NOMO-1 (cell line): ENCODE data around the gene PIAS4.
A peak's percentile ranks its signal among the peaks of the same experiment; 100 is the strongest.

Source experiments
- DNase-seq, 2 experiments: peaks; one replicate each; lab custom pipeline; 2025; ENCODE audit not compliant: unreplicated experiment in 2 of 2; lab: John Stamatoyannopoulos, UW

The PIAS4 gene

DNA sequence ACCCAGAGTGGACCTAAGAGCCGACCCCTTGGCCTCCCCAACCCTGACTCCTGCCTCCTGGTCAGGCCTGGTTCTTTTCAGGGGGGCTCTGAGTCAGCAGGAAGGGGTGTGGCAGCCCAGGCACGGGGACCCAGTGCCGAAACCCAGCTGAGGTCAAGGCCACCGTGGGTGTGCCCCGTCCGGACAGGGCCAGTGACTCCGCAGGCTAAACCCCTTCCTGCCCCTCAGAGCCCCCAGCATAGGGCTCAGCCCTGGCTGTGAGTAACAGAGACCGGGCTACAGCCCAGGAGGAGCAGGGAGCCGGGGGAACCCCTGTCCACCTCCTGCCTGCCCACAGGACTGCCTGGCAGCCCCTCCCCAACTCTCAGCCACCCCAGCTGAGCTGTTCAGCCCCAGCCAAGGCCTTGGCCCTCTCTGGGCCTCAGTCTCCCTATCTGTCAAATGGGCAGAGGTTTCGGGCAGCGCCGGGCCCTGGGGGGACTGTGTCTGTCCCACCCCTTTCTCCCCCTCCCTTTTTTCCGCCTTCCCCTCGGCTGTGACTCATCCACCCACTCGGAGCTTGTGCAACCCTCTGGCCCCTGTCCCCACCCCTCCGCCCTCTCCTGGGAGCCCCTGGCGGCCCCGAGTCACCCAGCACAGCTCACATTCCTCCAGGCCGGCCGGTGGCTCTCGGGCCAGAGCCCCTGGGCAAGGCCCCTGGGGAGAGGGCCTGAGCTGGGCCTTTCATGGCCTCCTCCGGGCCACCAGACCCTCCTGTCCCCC is 50.6 kb downstream of the PIAS4 start:
- DNase-seq: peak; percentile 74 to 89

DNA sequence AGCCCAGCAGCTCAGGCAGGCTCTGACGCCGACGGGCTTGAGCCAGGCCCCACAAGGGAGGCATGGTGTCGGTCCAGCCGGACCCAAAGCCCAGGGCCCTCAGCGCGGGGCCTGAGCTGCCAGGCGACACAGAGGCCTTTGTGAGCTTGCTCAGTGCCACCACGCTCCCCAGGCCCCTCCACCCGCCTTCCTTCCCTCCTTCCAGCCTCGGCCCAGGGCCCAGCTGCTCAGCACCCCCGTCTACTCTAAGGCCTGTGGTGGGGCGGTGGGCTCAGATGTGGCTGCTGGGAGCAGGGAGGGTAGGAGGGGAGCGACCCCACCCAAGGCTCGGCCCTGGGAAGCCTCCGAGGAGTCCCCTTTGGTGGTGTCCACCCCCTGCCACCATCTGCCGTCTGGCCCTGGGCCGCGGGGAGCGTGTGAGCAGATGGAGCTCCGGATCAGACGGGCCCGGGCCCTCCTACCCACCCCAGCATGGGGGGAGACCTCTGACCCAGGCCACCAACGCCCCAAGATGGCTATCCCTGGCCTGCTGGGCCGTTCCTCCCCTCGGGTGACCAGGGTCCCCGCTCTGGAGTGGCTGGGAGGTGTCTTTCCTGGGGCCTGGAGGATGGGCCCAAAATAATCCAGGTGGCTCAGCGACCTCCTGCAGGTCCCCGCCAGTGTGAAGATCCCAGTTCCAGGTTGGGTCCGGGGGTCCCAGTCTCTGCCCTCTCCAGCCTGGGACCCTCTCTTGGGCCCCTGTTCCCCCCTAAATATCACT is 51.3 kb downstream of the PIAS4 start:
- DNase-seq: no peak

DNA sequence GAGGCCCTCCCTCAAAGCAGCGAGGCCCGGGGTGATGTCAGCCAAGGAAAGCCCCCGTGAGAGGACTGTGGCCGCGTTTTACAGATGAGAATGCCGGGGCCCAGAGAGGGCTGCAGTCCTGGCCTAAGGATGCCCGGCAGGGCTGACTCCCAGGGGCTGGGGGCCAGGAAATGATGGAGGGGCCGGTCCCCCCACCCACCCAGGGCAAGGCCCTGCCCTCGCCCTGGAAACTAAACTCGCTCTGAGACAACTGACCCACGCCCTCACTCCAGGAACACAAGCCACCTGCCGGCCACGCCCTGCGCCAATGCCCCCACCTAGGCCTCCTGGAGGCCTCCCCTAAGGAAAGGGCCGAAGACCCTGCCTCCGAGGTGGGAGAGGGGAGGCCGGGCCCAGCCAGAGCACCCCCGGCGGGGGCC is 51.9 kb downstream of the PIAS4 start:
- DNase-seq: peak in 1 of 2 experiments; percentile 71

GRCh38 chr19:4059891-4060620 is 52.5 kb downstream of the PIAS4 start:
- peak; percentile 48 to 71 for DNase-seq

DNA sequence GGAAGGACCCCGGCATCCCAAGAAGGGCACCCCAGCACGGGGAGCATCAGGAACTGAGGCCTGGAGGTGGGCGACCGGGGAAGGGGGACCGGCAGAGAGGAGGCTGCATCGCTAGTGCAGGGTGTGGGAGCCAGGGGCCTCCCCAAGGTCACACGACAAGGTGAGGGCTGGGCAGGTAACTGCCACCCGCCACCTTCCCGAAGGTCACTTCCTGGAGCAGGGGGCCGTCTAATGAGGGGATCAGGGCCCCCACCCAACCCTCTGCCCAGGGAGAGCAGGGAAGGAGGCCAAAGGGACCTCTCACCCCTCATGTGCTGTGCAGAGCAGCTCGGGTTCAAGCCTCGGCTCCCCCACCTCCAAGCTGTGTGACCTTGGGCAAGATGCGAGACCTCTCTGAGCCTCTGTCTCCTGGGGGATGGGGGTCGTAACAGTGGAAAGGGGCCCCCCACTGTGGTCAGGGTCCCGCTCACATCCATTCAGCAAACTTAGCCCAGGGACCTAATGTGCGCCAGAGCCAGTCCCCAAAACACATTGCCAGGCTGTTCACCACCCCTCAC is 53.2 kb downstream of the PIAS4 start:
- no peak for DNase-seq

DNA sequence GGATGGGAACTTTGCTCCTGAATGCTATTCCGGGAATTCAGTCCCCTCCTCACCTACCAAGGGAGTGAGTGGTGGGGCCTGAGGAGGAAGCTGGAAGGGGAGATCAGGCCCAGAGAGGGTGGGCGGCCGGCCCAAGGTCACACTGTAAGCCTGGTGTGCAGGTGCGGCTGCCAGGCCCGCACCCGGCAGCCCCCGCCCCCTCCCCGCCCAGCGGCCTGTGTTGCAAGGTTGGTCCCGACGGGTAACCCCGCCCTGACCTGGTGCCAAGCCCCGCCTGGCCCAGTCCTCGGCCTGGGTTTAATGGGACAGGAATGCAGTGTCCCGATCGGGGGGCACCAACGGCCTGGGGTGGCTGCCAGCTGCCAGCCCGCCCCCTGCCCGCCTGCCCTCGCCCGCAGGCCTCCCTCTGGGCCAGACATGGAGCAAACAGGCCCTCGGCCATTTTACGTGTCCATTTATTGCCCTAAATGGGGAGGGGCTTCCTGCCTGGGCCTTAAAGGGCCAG is 53.7 kb downstream of the PIAS4 start:
- peak; percentile 80 to 81 for DNase-seq

- no peak for DNase-seq
These were observed 54.3 kb downstream of the PIAS4 start for GRCh38 chr19:4061683-4062418.

GRCh38 chr19:4062419-4063368 is 55.2 kb downstream of the PIAS4 start:
- DNase-seq: no peak

- DNase-seq: no peak
These were observed 56.0 kb downstream of the PIAS4 start for GRCh38 chr19:4063369-4064148.

- DNase-seq: no peak
These were observed 56.6 kb downstream of the PIAS4 start for GRCh38 chr19:4064149-4064495.

- DNase-seq: peak; percentile 6 to 40
These were observed 57.1 kb downstream of the PIAS4 start for GRCh38 chr19:4064496-4065260.

DNA sequence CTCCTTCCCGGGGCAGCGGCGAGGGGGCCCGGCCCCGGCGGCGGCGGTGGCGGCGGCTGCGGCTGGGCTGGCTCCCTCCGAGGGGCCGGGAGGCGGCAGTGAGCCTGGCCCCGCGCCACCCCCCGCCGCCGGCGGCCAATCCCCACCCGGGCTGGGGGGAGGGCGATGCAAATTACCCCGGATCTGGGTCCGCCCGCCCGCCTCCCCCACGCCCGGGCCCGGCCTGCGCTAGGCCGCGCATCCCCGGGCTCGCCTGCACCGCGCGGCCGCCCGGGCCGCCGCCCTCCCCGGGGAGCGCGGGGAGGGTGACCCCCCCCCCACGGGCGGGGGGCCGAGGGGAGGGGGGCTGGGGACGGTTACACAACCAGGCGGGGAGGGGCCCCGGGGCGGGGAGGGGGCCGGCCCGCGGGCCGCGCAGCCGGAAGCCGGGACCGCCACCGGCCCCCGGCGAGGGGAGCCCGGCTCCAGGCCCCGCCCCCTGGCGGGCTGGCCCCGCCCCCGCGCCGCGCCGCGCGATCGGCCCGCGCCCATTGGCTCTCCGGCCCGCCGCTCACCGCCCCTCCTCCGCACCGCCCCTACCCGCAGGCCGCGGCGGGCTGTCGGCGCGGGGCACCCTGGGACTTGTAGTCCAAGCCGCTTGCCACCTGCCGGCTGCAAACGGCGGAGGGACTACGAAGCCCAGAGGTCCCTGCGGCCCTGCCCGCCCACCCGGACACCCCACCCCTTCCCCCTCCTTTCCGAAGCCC is 58.1 kb downstream of the PIAS4 start:
- peak; percentile 87 to 93 for DNase-seq

GRCh38 chr19:4066176-4066606 is 58.7 kb downstream of the PIAS4 start:
- DNase-seq: no peak

DNA sequence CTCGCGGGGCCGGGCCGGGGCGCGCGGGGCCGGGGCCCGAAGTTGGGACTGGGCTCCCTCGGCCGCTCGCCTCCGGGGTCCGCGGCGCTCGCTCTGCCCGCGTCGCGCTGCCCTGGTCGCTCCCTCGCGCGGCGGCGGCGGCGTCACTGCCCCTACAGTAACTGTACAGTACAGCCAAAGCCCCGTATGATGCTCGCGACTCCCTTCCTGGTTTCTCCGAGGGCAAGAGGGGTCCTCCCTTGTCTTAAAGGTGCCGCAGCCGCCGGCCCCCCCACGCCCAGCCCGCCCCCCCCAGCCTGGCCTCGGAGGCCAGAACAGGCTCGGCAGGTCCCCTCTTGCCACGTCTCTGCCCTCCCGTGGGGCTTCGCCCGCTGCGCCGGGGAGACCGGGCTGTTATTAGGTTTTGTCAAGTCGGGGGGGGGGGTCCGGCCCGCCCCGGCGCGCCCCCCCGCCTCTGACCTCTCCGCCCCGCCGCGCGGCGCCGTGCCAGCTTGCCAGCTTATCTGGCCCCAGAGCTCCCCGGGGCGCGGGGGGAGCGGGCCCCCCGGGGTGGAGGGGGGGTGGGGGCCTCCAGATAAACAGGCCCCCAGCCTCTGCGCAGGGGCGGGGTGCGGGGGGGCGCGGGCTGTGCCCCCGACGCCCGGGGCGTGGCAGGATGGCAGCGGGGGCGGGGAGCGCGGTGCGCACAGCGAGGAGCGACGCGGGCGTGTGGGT is 59.3 kb downstream of the PIAS4 start, which contains the start of gene ZBTB7A:
Gene ZBTB7A (minus strand): TSS at position 218 of the 714 bp plus-strand sequence. CDS start 11,667 bp downstream, outside the sequence.
- DNase-seq: peak; percentile 87 to 88

GRCh38 chr19:4067396-4068046 is 60.0 kb downstream of the PIAS4 start:
- peak in 1 of 2 experiments; percentile 41 for DNase-seq
